Central memory CD4-positive, alpha-beta T cell (primary cell): ENCODE data around the gene MICB.
A peak's percentile ranks its signal among the peaks of the same experiment; 100 is the strongest.

Experiments
- DNase-seq: peaks from one replicate; pipeline ENCODE4 v3.0.0; 2022

The MICB gene

GRCh38 chr6:31541658-31542521 is 43.9 kb downstream of the MICB start, which contains the start of gene DDX39B:
TSS of gene DDX39B (minus strand) at chr6:31542003. CDS start at chr6:31540532, 1,471 bp downstream.
- DNase-seq = peak; percentile 94

DNA sequence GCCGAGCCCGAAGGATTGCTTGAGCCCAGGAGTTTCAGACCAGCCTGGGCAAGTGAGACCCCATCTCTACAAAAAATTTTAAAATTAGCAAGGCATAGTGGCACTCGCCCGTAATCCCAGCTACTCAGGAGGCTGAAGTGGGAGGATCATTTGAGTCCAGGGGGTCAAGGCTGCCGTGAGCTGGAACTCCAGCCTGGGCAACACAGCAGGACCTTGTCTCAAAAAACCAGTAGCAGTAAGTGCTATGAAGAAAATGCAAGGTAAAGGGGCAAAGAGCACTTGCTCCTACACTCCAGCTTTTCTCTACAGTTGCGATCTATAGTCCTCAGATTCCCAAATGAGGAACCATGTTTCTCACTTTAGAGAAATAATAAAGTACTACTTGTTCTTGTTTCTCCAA is 45.7 kb downstream of the MICB start:
- DNase-seq = no peak

DNA sequence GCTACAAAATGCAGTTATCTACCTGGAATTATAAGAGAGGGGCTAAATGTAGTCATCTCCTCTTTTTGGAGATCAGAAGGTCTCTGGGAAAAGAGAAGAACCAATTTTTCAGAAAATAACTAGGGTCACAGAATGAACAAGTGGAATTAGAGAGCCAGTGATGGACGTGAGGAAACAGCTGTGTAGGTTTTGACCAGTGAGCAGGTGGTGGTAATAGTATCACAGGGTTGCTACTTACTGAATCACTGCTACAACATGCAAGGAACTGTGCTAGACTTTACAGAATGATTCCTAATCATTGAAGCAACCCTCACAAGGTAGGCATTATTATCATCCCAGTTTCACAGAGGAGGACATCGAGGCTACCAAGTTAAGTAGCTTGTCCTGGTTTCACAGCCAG is 46.7 kb downstream of the MICB start:
- DNase-seq = no peak

GRCh38 chr6:31545291-31545690 is 47.3 kb downstream of the MICB start:
- no peak for DNase-seq

DNA sequence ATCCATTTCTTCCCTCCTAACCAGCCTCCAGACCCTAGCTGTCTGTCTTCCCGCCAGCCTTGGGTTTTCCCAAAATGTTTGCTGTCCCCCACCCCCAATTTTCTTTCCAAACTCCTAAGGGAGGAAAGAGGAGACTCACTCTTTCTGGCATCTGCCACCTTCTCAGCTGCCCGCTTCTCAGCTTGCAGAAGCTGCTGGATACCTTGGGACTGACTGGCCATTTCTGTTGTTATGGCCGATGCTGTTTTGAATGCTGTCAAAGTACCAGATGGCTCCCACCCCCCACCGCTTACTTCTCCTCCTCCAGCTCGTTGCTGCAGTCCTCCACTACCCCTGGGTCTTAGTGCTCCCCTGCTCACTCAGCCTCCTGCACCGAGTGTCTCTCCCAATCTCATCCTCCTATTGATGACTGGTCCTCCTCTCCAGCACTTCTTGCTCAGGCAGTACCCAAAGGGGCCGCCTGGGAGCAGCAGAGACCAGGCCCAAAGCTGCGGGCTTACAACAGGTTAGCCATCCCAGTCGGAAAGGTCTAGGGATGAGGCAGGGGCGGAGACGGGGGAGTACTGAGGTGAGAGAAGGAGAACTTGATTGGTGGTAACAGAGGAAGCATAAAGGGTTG is 48.5 kb downstream of the MICB start, which contains the start of gene ATP6V1G2:
Gene ATP6V1G2, minus strand, starts transcription at position 270 of the 619 bp plus-strand sequence. Its CDS starts 49 bp downstream, at position 221.
- peak; percentile 78 for DNase-seq

DNA sequence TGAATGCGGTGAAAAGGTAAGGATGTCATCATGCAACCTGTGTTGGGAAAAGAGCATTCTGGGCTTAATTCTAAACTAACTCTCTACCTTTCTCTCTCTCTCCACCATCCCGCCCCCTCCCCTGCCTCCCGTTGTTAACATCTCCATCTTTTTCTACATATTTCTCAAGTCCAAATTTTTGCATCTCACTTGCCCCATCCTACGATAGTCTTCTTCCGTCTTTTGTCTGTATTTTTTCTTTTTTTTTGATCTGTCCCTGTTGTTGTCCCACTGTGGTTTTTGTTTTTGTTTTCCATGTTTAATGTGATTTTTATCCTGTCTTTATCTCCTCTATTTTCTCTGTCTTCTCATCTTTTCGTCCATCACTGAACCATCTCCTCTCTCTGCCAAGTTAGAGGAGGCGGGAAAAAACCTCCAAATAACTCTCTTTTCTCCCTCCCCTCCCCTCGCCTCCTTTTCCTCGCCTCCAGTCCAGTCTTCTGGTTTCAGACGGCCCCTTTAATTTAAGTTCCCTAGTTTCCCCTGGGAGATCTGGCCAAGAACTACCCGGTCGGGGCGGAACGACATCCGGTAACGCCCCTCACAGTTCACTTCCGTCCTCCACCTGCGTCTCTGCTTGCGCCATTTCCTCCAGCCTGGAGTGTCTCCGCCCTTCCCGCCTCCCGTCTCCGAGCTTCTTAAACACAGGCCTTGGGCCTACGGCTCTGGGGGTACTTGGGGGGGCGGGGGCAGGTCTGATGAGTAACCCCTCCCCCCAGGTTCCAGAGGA is 49.2 kb downstream of the MICB start, which contains the start of gene NFKBIL1:
Gene NFKBIL1, plus strand, starts transcription at position 651 of the 769 bp plus-strand sequence. Its CDS starts 87 bp downstream, at position 738.
- DNase-seq = peak; percentile 84

GRCh38 chr6:31547727-31548543 is 50.0 kb downstream of the MICB start:
- no peak for DNase-seq

DNA sequence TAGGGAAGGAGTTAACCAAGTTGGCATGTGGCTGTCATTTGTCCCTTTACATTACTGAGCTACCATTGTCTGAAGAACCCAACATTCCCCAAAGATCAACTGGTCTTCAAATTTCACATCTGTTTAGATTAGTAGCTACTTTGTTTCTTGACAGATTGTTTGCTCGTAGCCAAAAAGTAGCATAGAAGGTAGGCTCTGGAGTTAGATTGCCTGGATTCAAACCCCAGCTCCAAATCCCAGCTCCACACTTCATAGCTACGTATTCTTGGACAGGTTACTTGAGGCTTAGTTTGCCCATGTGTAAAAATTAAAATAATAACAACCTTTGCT is 50.6 kb downstream of the MICB start:
- no peak for DNase-seq

DNA sequence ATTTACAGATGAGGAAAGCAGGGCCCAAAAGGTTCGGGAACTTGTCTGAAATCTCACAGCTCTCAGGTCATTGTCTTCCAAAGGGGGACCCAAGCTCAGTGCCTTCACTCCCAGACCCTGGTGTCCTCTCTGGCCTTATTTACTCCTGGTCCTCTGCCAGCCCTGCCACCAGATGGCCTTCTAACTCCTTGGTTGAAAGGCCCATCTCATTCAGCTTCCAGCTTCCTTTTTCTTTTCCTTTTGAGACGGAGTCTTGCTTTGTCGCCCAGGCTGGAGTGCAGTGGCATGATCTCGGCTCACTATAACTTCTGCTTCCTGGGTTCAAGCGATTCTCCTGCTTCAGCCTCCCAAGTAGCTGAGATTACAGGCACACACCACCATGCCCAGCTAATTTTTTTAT is 53.4 kb downstream of the MICB start:
- DNase-seq = peak; percentile 64

DNA sequence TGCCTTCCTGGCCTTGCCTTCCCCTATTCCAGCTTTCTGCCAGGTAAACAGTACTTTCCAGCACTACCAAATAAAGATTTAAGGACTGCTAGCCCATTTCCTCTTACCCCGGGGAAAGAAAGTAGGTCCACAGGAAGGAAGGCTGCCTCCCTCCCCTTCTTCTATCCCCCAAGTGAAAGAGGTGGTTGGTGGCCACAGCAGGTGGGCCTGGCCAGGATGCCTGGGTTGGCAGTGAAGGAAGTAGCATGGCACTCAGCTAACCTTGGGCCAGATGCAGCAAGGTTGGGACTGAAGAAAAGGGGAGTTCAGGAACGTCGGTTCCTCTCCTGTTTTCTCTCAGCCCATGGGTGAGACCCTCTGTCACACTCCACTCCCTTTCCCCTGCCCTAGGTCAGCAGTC is 58.4 kb downstream of the MICB start:
- no peak for DNase-seq

DNA sequence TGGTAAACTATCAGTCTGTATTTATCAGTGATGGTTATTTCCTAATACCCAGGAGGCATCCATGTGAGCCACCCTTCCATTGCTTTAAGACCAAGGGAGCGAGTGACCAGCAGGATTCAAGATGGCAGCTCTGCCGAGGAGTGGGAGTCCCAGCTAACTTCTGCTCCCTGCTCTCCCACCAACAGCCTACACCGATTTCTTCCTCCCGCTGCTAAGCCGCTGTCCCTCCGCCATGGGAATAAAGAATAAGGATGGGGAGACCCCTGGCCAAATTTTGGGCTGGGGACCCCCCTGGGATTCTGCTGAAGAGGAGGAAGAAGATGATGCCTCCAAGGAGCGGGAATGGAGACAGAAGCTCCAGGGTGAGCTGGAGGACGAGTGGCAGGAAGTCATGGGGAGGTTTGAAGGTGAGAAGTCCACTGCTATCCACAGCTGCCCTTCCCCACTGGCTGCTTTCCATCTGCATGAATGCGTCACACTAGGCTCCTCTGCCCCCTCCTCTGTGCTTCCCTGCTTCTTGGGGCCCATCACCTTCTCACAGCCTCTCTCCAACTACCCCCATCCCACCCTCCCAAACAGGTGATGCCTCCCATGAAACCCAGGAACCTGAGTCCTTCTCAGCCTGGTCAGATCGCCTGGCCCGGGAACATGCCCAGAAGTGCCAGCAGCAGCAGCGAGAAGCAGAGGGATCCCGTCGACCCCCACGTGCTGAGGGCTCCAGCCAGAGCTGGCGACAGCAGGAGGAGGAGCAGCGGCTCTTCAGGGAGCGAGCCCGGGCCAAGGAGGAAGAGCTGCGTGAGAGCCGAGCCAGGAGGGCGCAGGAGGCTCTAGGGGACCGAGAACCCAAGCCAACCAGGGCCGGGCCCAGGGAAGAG is 59.7 kb downstream of the MICB start:
- DNase-seq = no peak

DNA sequence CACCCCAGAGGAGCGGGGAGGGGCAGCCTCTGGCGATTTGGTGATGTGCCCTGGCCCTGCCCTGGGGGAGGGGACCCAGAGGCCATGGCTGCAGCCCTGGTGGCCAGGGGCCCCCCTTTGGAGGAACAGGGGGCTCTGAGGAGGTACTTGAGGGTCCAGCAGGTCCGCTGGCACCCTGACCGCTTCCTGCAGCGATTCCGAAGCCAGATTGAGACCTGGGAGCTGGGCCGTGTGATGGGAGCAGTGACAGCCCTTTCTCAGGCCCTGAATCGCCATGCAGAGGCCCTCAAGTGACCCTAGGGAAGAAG is 60.3 kb downstream of the MICB start:
- DNase-seq = no peak

- peak; percentile 67 for DNase-seq
Measured at GRCh38 chr6:31558631-31559500, 60.9 kb downstream of the MICB start.

DNA sequence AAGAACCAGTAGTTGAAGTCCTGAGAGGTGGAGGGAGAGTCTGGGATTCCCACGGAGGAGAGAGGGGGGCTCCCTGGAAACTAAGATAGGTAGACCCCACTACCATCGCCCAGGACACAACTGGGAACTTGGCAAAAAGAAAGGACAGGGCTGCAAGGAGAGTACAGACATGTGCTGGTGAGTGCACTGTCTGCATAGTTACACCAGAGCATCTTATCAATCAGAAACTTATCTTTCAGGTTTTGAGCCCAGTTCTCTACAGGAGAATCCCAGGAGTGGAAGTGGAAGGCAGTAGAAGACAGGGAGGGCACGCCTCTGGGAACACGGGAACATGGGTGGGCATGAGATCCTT is 61.6 kb downstream of the MICB start:
- DNase-seq = no peak

- no peak for DNase-seq
Measured at GRCh38 chr6:31559958-31560696, 62.2 kb downstream of the MICB start.

DNA sequence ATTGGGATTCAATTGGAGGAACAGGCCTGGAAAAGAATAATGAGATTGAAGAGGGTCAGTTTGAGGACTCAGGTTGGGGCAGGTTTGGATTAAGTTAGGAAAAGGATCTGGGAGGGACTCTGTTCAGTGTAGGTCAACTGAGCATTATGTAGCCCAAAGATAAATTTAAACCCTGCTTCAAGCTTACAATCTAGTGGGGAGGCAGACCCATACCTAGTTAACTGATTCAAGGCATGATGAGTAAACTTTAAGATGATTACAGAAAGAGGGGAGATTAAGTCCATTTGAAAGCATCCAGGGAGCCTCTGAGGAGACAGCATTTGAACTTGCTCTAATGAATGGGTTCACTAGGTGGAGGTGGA is 62.7 kb downstream of the MICB start:
- DNase-seq = no peak
